Stimulated activated CD8-positive, alpha-beta memory T cell treated with anti-CD3 and anti-CD28 coated beads, Interleukin-7, amount 100 ng/mL, for 48 hours (primary cell): ENCODE results near the gene PPHLN1.
"Not testable (repeated sequence)": the region's sequence is repeated elsewhere in the genome, so short reads cannot be mapped to it uniquely, and the experiment has no call there.

ENCODE experiments used
- DNase-seq, 2 donors: peaks; one replicate each; pipeline ENCODE4 v3.0.0-alpha.2; 2020; ENCODE audit warnings: low read depth in 1 of 2; ENCODE audit errors: extremely low read depth in 1 of 2

The PPHLN1 gene

GRCh38 chr12:42320796-42321195 is 5.2 kb upstream of the PPHLN1 start:
- no peak for DNase-seq

- DNase-seq, result no peak
Measured at GRCh38 chr12:42322567-42322966, 3.4 kb upstream of the PPHLN1 start.

- DNase-seq, result no peak
Measured at GRCh38 chr12:42323856-42324255, 2.1 kb upstream of the PPHLN1 start.

- no peak for DNase-seq
Measured at GRCh38 chr12:42325326-42325652, 678 bp upstream of the PPHLN1 start.

- no peak for DNase-seq
Measured at GRCh38 chr12:42326541-42327226, 717 bp downstream of the PPHLN1 start.

GRCh38 chr12:42327227-42327590 is 1.2 kb downstream of the PPHLN1 start:
- DNase-seq, result no peak

GRCh38 chr12:42330097-42330496 is 4.1 kb downstream of the PPHLN1 start:
- not testable (repeated sequence) for DNase-seq

GRCh38 chr12:42332301-42333285 is 6.6 kb downstream of the PPHLN1 start:
- DNase-seq, result no peak

GRCh38 chr12:42336286-42336685 is 10.3 kb downstream of the PPHLN1 start:
- no peak for DNase-seq

GRCh38 chr12:42338280-42338679 is 12.3 kb downstream of the PPHLN1 start:
- no peak for DNase-seq

- DNase-seq, result no peak
Measured at GRCh38 chr12:42342028-42342427, 16.1 kb downstream of the PPHLN1 start.

- no peak for DNase-seq
Measured at GRCh38 chr12:42343721-42344120, 17.8 kb downstream of the PPHLN1 start.

GRCh38 chr12:42346403-42347002 is 20.5 kb downstream of the PPHLN1 start:
- no peak for DNase-seq

- not testable (repeated sequence) for DNase-seq
Measured at GRCh38 chr12:42349119-42350020, 23.4 kb downstream of the PPHLN1 start.

- not testable (repeated sequence) for DNase-seq
Measured at GRCh38 chr12:42350021-42350407, 24.0 kb downstream of the PPHLN1 start.

GRCh38 chr12:42356344-42356743 is 30.4 kb downstream of the PPHLN1 start:
- no peak for DNase-seq

GRCh38 chr12:42360747-42361403 is 34.9 kb downstream of the PPHLN1 start:
- DNase-seq, result no peak

- DNase-seq, result no peak
Measured at GRCh38 chr12:42361909-42362646, 36.1 kb downstream of the PPHLN1 start.

GRCh38 chr12:42362647-42363260 is 36.8 kb downstream of the PPHLN1 start:
- no peak for DNase-seq
